HepG2 (cell line): ENCODE results near the gene CCNQ. TPM values are rescaled to one million over a fixed set of nuclear protein-coding genes. Genes with fewer than 3 reads are reported as not detected.

Experiments used
- ATAD3A ChIP-seq: sonication (generic); formaldehyde crosslinking; IDR thresholded peaks from 2 replicates; pipeline ENCODE4 v1.4.0; 2020; ENCODE audit warnings: missing genetic modification reagents
- CREB1 ChIP-seq, 2 experiments: fragments of 450-650 bp in 1 of 2; IDR thresholded peaks; 2 replicates each; pipeline ENCODE4 v1.6.1; 2016 to 2017; ENCODE audit warnings: control low read depth in 1 of 2, mild to moderate bottlenecking in 1 of 2, missing compliant biosample characterization in 1 of 2, missing genetic modification characterization in 1 of 2
- DRAP1 ChIP-seq: IDR thresholded peaks from 2 replicates; pipeline ENCODE4 v1.6.1; 2016; ENCODE audit warnings: missing genetic modification reagents, missing compliant biosample characterization
- FOXK2 ChIP-seq: fragments of 450-650 bp; IDR thresholded peaks from 2 replicates; pipeline ENCODE4 v1.6.1; 2016
- FUBP1 ChIP-seq: sonication (generic); formaldehyde crosslinking; IDR thresholded peaks from 2 replicates; pipeline ENCODE4 v1.5.1; 2020; ENCODE audit warnings: missing genetic modification reagents, mild to moderate bottlenecking, borderline replicate concordance
- GMEB2 ChIP-seq: IDR thresholded peaks from 2 replicates; pipeline ENCODE4 v1.6.1; 2016; ENCODE audit warnings: missing biosample characterization, missing genetic modification reagents, low read depth
- MED13 ChIP-seq: sonication (generic); formaldehyde crosslinking; IDR thresholded peaks from 2 replicates; pipeline ENCODE4 v1.5.0; 2020; ENCODE audit warnings: missing genetic modification reagents
- RNF2 ChIP-seq: fragments of 450-650 bp; conservative IDR thresholded peaks from 2 replicates; pipeline ENCODE4 v1.6.1; 2016; ENCODE audit warnings: low read depth
- SOX5 ChIP-seq: IDR thresholded peaks from 2 replicates; pipeline ENCODE4 v1.6.1; 2016; ENCODE audit warnings: borderline replicate concordance
- ZNF253 ChIP-seq: sonication (generic); formaldehyde crosslinking; IDR thresholded peaks from 2 replicates; pipeline ENCODE4 v1.8.0; 2022; ENCODE audit warnings: mild to moderate bottlenecking, missing genetic modification reagents, borderline replicate concordance
- ZNF484 ChIP-seq: sonication (generic); formaldehyde crosslinking; IDR thresholded peaks from 2 replicates; pipeline ENCODE4 v1.5.1; 2020; ENCODE audit warnings: mild to moderate bottlenecking, low read depth, missing genetic modification reagents, borderline replicate concordance
- ZNF652 ChIP-seq: IDR thresholded peaks from 2 replicates; pipeline ENCODE4 v1.6.1; 2016; ENCODE audit warnings: low read depth, borderline replicate concordance
- ZNF672 ChIP-seq: sonication (generic); formaldehyde crosslinking; IDR thresholded peaks from 2 replicates; pipeline ENCODE4 v1.8.1; 2022; ENCODE audit warnings: missing genetic modification reagents
- ZNF83 ChIP-seq: sonication (generic); formaldehyde crosslinking; IDR thresholded peaks from 2 replicates; pipeline ENCODE4 v1.4.0; 2020; ENCODE audit warnings: missing genetic modification reagents, mild to moderate bottlenecking, borderline replicate concordance
- polyA plus RNA-seq, 8 experiments: library from polyadenylated mRNA; depleted of rRNA in 3 of 8; stranded (reverse) in 7 of 8; unstranded in 1 of 8; fragments of >200 nt; fragmentation: Illumina TruSeq in 4 of 8; extraction: Trizol in 4 of 8; gene quantifications; 2 replicates each; pipeline versions ENCODE4 v1.2.1 to v1.2.3, GENCODE V29; 2011 to 2016; ENCODE audit warnings: low read depth in 4 of 8, missing spikeins in 1 of 8, mixed read lengths in 1 of 8; ENCODE audit not compliant: insufficient read depth in 1 of 8
- total RNA-seq, 5 experiments: library from RNA; depleted of rRNA; stranded (reverse); fragments of >200 nt; fragmentation: Illumina TruSeq; extraction: Trizol; gene quantifications; 2 replicates each; pipeline ENCODE4 v1.2.3, GENCODE V29; 2016; ENCODE audit warnings: low read depth in 1 of 5
- TF ChIP-seq, protein P1 (sequence below): IDR thresholded peaks from 2 replicates; pipeline ENCODE4 v1.6.1; 2018; ENCODE audit warnings: missing genetic modification reagents, mild to moderate bottlenecking, missing compliant biosample characterization
- TF ChIP-seq, protein P2 (sequence below): sonication (generic); formaldehyde crosslinking; IDR thresholded peaks from 2 replicates; pipeline ENCODE4 v1.4.0; 2020; ENCODE audit warnings: missing genetic modification reagents
- TF ChIP-seq, protein P3 (sequence below): sonication (generic); formaldehyde crosslinking; IDR thresholded peaks from 2 replicates; pipeline ENCODE4 v1.4.0; 2020; ENCODE audit warnings: missing genetic modification reagents
- TF ChIP-seq, protein P4 (sequence below): sonication (generic); formaldehyde crosslinking; IDR thresholded peaks from 2 replicates; pipeline ENCODE4 v1.4.0; 2020; ENCODE audit warnings: mild to moderate bottlenecking, missing genetic modification reagents

The CCNQ gene
- total and polyA plus RNA-seq, 2 of the 13 experiments (the other 11 are each of a cell fraction or from before 2014, with no cell fraction given): 15.0 to 25.5 TPM

- TF ChIP-seq, protein P1, sequence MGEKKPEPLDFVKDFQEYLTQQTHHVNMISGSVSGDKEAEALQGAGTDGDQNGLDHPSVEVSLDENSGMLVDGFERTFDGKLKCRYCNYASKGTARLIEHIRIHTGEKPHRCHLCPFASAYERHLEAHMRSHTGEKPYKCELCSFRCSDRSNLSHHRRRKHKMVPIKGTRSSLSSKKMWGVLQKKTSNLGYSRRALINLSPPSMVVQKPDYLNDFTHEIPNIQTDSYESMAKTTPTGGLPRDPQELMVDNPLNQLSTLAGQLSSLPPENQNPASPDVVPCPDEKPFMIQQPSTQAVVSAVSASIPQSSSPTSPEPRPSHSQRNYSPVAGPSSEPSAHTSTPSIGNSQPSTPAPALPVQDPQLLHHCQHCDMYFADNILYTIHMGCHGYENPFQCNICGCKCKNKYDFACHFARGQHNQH (CRISPR knock-in tag): peak; percentile 47; the same call in 1 of the 2 replicates
- TF ChIP-seq FOXK2 (no peak), ZNF652 (CRISPR knock-in tag) (no peak), ZNF253 (no peak), MED13 (CRISPR knock-in tag) (no peak), ZNF672 (CRISPR knock-in tag) (no peak), CREB1 (IDR thresholded peaks at IDR 0.05) (no peak), CREB1 (CRISPR knock-in tag; IDR thresholded peaks at IDR 0.05) (no peak), DRAP1 (CRISPR knock-in tag) (no peak), GMEB2 (CRISPR knock-in tag) (peak; percentile 79), ZNF83 (no peak), ATAD3A (CRISPR knock-in tag) (no peak), RNF2 (no peak), ZNF484 (no peak), SOX5 (CRISPR knock-in tag) (peak; percentile 36; the same call in 1 of the 2 replicates), FUBP1 (no peak)
- TF ChIP-seq, protein P2, sequence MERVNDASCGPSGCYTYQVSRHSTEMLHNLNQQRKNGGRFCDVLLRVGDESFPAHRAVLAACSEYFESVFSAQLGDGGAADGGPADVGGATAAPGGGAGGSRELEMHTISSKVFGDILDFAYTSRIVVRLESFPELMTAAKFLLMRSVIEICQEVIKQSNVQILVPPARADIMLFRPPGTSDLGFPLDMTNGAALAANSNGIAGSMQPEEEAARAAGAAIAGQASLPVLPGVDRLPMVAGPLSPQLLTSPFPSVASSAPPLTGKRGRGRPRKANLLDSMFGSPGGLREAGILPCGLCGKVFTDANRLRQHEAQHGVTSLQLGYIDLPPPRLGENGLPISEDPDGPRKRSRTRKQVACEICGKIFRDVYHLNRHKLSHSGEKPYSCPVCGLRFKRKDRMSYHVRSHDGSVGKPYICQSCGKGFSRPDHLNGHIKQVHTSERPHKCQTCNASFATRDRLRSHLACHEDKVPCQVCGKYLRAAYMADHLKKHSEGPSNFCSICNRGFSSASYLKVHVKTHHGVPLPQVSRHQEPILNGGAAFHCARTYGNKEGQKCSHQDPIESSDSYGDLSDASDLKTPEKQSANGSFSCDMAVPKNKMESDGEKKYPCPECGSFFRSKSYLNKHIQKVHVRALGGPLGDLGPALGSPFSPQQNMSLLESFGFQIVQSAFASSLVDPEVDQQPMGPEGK (CRISPR knock-in tag): peak; percentile 84
- TF ChIP-seq, protein P3, sequence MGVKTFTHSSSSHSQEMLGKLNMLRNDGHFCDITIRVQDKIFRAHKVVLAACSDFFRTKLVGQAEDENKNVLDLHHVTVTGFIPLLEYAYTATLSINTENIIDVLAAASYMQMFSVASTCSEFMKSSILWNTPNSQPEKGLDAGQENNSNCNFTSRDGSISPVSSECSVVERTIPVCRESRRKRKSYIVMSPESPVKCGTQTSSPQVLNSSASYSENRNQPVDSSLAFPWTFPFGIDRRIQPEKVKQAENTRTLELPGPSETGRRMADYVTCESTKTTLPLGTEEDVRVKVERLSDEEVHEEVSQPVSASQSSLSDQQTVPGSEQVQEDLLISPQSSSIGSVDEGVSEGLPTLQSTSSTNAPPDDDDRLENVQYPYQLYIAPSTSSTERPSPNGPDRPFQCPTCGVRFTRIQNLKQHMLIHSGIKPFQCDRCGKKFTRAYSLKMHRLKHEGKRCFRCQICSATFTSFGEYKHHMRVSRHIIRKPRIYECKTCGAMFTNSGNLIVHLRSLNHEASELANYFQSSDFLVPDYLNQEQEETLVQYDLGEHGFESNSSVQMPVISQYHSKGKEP (CRISPR knock-in tag): no peak; the same call in 1 of the 2 replicates
- TF ChIP-seq, protein P4, sequence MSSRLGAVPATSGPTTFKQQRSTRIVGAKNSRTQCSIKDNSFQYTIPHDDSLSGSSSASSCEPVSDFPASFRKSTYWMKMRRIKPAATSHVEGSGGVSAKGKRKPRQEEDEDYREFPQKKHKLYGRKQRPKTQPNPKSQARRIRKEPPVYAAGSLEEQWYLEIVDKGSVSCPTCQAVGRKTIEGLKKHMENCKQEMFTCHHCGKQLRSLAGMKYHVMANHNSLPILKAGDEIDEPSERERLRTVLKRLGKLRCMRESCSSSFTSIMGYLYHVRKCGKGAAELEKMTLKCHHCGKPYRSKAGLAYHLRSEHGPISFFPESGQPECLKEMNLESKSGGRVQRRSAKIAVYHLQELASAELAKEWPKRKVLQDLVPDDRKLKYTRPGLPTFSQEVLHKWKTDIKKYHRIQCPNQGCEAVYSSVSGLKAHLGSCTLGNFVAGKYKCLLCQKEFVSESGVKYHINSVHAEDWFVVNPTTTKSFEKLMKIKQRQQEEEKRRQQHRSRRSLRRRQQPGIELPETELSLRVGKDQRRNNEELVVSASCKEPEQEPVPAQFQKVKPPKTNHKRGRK (CRISPR knock-in tag): no peak
Measured at GRCh38 chrX:153609917-153610835, 11.2 kb upstream of the CCNQ start (continued).
